Keratinocyte (primary cell): ENCODE data around the gene ANKRD2. TPM values are rescaled to one million over a fixed set of nuclear protein-coding genes. Genes with fewer than 3 reads are reported as not detected.

ENCODE experiments used
- DNase-seq: peaks from one replicate; pipeline ENCODE4 v3.0.0-alpha.2; 2011; ENCODE audit warnings: low read depth, missing footprints, low spot score
- FAIRE-seq: peaks from 2 replicates; lab custom pipeline; 2011; peaks lifted over from hg19 to GRCh38; lab: Jason Lieb, UNC
- H2AFZ ChIP-seq: 2 replicates; pipeline ENCODE4 v1.6.0; 2012; ENCODE audit warnings: low read length, control low read depth, inconsistent platforms; ENCODE audit not compliant: control insufficient read depth
- H3K27ac ChIP-seq: 2 replicates; pipeline ENCODE4 v1.5.1; 2011; ENCODE audit warnings: low read length; ENCODE audit not compliant: control insufficient read depth, insufficient read depth
- H3K27me3 ChIP-seq: 3 replicates; pipeline ENCODE4 v1.6.0; 2011; ENCODE audit warnings: low read length; ENCODE audit not compliant: control insufficient read depth, insufficient read depth; ENCODE audit errors: extremely low read depth
- H3K36me3 ChIP-seq, 2 experiments: 2 replicates in 1 of 2; 3 replicates in 1 of 2; pipeline ENCODE4 v1.5.1; 2011; ENCODE audit warnings: low read length in 2 of 2, mild to moderate bottlenecking in 1 of 2; ENCODE audit not compliant: control insufficient read depth in 2 of 2, insufficient read depth in 2 of 2; ENCODE audit errors: extremely low read depth in 1 of 2
- H3K4me1 ChIP-seq: 3 replicates; pipeline ENCODE4 v1.5.1; 2011; ENCODE audit warnings: low read length; ENCODE audit not compliant: control insufficient read depth, insufficient read depth; ENCODE audit errors: extremely low read depth
- H3K4me2 ChIP-seq: 3 replicates; pipeline ENCODE4 v1.6.0; 2011; ENCODE audit warnings: low read depth, low read length; ENCODE audit not compliant: control insufficient read depth, insufficient read depth; ENCODE audit errors: extremely low read depth
- H3K4me3 ChIP-seq, 3 experiments: fragments of 200-600 bp in 1 of 3; sonication (generic) in 1 of 3; 2 replicates in 2 of 3; 3 replicates in 1 of 3; pipeline ENCODE4 v1.5.1; 2011 to 2016; ENCODE audit warnings: low read length in 3 of 3, mild to moderate bottlenecking in 3 of 3, control low read depth in 2 of 3, inconsistent platforms in 1 of 3, low read depth in 1 of 3, mixed read lengths in 1 of 3, mixed run types in 1 of 3, moderate library complexity in 1 of 3; ENCODE audit not compliant: control insufficient read depth in 2 of 3, insufficient read depth in 2 of 3; ENCODE audit errors: extremely low read depth in 1 of 3
- H3K79me2 ChIP-seq: 2 replicates; pipeline ENCODE4 v1.6.0; 2012; ENCODE audit warnings: low read length; ENCODE audit not compliant: control insufficient read depth, insufficient read depth
- H3K9ac ChIP-seq: 3 replicates; pipeline ENCODE4 v1.6.0; 2011; ENCODE audit warnings: low read length; ENCODE audit not compliant: control insufficient read depth, insufficient read depth; ENCODE audit errors: extremely low read depth
- H3K9me1 ChIP-seq: 3 replicates; pipeline ENCODE4 v1.6.0; 2011; ENCODE audit warnings: low read length; ENCODE audit not compliant: control insufficient read depth, insufficient read depth; ENCODE audit errors: extremely low read depth
- H3K9me3 ChIP-seq: 2 replicates; pipeline ENCODE4 v1.5.1; 2012; ENCODE audit warnings: low read depth, low read length; ENCODE audit not compliant: control insufficient read depth
- H4K20me1 ChIP-seq: 3 replicates; pipeline ENCODE4 v1.6.0; 2011; ENCODE audit warnings: low read length; ENCODE audit not compliant: control insufficient read depth, insufficient read depth; ENCODE audit errors: extremely low read depth
- CTCF ChIP-seq, 3 experiments: IDR thresholded peaks in 1 of 3; conservative IDR thresholded peaks in 1 of 3; optimal IDR thresholded peaks in 1 of 3; 2 replicates in 2 of 3; 3 replicates in 1 of 3; pipeline versions ENCODE3 to v1.5.1; 2011; ENCODE audit warnings: low read length in 3 of 3, mild to moderate bottlenecking in 3 of 3, moderate library complexity in 2 of 3, control low read depth in 1 of 3, inconsistent platforms in 1 of 3; ENCODE audit not compliant: insufficient read depth in 2 of 3; ENCODE audit errors: extremely low read depth in 1 of 3
- EZH2 ChIP-seq: IDR thresholded peaks from one replicate; pipeline ENCODE4 v1.6.1; 2012; ENCODE audit warnings: inconsistent platforms, mild to moderate bottlenecking, low read length, moderate library complexity
- dilution Hi-C: fragments of 300-500 bp; cut with MboI; formaldehyde crosslinking; loops from one replicate; pipeline ENCODE4 v1.7.0; 2020; ENCODE audit warnings: low sequenced_read_pairs; ENCODE audit not compliant: extremely low pct_ligation_motif_present
- polyA plus RNA-seq, 5 experiments: library from polyadenylated mRNA; depleted of rRNA in 3 of 5; stranded (reverse) in 3 of 5; stranded (forward) in 1 of 5; unstranded in 1 of 5; fragments of >200 nt; gene quantifications; 1 replicate in 1 of 5; 2 replicates in 3 of 5; 3 replicates in 1 of 5; pipeline versions ENCODE4 v1.2.1 to v1.2.3, GENCODE V29; 2011 to 2012; ENCODE audit warnings: missing spikeins in 2 of 5, low read depth in 1 of 5, low replicate concordance in 1 of 5

The ANKRD2 gene
- polyA plus RNA-seq, 1 donor (not counting 4 experiments of a cell fraction or from before 2014, with no cell fraction given): 0.38 TPM

DNA sequence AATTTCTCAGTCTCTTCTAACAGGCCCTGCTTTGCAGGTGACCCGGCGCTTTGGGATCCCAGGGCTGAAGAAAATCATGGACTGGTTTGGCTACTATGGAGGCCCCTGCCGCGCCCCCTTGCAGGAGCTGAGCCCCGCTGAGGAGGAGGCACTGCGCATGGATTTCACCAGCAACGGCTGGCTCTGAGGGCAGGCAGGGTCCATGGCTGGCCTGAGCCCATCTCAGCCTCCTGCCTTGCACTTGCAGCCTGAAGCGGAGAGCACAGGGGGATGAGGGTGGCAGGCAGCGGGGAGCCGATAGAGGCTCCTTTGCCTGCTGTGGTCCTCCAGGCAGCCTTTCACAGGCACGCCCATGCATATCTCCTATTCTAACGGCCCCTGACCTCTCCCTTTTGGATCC is 38.9 kb downstream of the ANKRD2 start:
- Histone ChIP-seq H3K9ac (no peak overlapping the region), H3K27ac (no peak overlapping the region), H3K9me3 (no peaks in the 10 kb centered on the region), H3K4me1 (peaks cover 19% of the 10 kb centered on the region), H3K4me2 (no peak overlapping the region), H3K79me2 (no peaks in the 10 kb centered on the region), H3K9me1 (no peaks in the 10 kb centered on the region), H3K4me3 (no peak overlapping the region), H3K27me3 (no peaks in the 10 kb centered on the region), H4K20me1 (no peaks in the 10 kb centered on the region), H3K36me3 (no peaks in the 10 kb centered on the region), H2AFZ (no peak overlapping the region)
- DNase-seq (no peak), FAIRE-seq (no peak)
- dilution Hi-C loops: no loop called here
- TF ChIP-seq EZH2: no peak
- no peak for TF ChIP-seq CTCF (optimal IDR thresholded peaks at IDR 0.05 in 1 of 3, IDR thresholded peaks at IDR 0.05 in 1 of 3, conservative IDR thresholded peaks at IDR 0.05 in 1 of 3; ENCODE audit: extremely low read depth in 1 of 3, insufficient read depth in 2 of 3, low read length in 3 of 3)

DNA sequence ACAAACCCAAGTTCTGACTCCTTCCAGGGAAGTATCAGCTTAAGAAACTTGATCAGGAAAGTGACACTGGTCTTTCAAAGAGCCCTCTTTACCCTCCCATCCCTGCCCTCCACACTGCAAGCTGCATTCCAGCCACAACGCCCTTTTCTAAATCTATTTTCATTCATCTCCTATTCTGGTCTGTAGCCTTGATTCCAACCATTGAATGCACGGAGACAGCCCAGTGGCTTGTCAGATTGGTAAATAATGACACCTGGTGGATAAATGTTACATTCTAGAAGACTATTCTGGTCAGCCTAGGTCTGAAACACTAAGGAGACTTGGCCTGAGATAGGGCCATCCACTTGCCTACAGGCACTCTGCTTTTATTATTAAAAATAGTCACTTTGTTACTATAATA is 39.8 kb downstream of the ANKRD2 start:
- no peaks in the 10 kb centered on the region for H4K20me1 ChIP-seq
- no peaks in the 10 kb centered on the region for H3K79me2 ChIP-seq
- H3K36me3 ChIP-seq: no peaks in the 10 kb centered on the region
- dilution Hi-C loops: no loop called here
- DNase-seq (peak; percentile 50), FAIRE-seq (peak; percentile 79)
- H3K4me1 ChIP-seq: peaks cover 19% of the 10 kb centered on the region
- H3K9me3 ChIP-seq: no peaks in the 10 kb centered on the region
- H3K27ac ChIP-seq: no peak overlapping the region
- H3K4me2 ChIP-seq: no peak overlapping the region
- no peak overlapping the region for H3K9ac ChIP-seq
- peak overlapping the region; percentile 73 for H2AFZ ChIP-seq
- H3K4me3 ChIP-seq: no peak overlapping the region
- TF ChIP-seq CTCF (optimal IDR thresholded peaks at IDR 0.05 in 1 of 3, IDR thresholded peaks at IDR 0.05 in 1 of 3, conservative IDR thresholded peaks at IDR 0.05 in 1 of 3; ENCODE audit: extremely low read depth in 1 of 3, insufficient read depth in 2 of 3, low read length in 3 of 3): peak; percentile 23 to 56 (median 51)
- TF ChIP-seq EZH2: no peak
- no peaks in the 10 kb centered on the region for H3K9me1 ChIP-seq
- H3K27me3 ChIP-seq: no peaks in the 10 kb centered on the region
